Spleen (tissue), 7 donors: ENCODE data around the gene ACAD11.

ENCODE experiments used
- POLR2A ChIP-seq, 3 donors: fragments of 450-650 bp; IDR thresholded peaks; one replicate each; pipeline ENCODE4 v1.5.1; 2017; ENCODE audit warnings: antibody characterized with exemption in 3 of 3, mild to moderate bottlenecking in 1 of 3
- POLR2AphosphoS5 ChIP-seq, 3 donors: sonication (generic); formaldehyde crosslinking; IDR thresholded peaks; one replicate each; pipeline ENCODE4 v1.5.1; 2017; ENCODE audit warnings: antibody characterized with exemption in 3 of 3
- TF ChIP-seq, protein P1 (sequence below), 11 experiments: fragments of 200-600 bp in 7 of 11; fragments of 450-650 bp in 4 of 11; sonication (generic) in 4 of 11; IDR thresholded peaks in 8 of 11; conservative IDR thresholded peaks in 3 of 11; 1 replicate in 7 of 11; 2 replicates in 4 of 11; pipeline versions ENCODE4 v1.4.0 to v1.8.0; 2016 to 2021; ENCODE audit warnings: antibody characterized with exemption in 11 of 11, inconsistent platforms in 4 of 11, mild to moderate bottlenecking in 1 of 11
- donor health status: DM: no; HTN: no; CAD: no; lungs with moderate emphysema.
- donor health status: DM: no; HTN: no; CAD: no.
- donor health status: DM: no; HTN: no; CAD: no.

DNA sequence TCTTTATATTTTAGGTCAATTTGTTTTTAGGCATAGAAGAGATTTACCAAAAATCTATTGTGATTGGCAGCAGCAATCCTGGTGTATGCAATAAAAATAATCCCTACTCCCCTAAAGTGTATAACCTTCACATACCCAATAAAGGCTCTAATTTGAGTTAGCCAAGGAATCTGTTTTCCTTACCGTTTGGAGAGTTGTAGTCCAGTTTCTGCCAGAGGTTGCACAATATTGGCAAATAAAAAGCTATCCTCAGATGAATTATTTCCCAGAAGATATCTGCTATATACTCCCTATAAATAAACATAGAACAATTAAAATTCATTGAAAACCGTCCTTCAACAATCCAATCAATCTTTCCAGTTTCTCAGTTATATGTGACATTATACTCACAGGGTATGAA is 31.5 kb downstream of the ACAD11 start:
- TF ChIP-seq, protein P1, sequence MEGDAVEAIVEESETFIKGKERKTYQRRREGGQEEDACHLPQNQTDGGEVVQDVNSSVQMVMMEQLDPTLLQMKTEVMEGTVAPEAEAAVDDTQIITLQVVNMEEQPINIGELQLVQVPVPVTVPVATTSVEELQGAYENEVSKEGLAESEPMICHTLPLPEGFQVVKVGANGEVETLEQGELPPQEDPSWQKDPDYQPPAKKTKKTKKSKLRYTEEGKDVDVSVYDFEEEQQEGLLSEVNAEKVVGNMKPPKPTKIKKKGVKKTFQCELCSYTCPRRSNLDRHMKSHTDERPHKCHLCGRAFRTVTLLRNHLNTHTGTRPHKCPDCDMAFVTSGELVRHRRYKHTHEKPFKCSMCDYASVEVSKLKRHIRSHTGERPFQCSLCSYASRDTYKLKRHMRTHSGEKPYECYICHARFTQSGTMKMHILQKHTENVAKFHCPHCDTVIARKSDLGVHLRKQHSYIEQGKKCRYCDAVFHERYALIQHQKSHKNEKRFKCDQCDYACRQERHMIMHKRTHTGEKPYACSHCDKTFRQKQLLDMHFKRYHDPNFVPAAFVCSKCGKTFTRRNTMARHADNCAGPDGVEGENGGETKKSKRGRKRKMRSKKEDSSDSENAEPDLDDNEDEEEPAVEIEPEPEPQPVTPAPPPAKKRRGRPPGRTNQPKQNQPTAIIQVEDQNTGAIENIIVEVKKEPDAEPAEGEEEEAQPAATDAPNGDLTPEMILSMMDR (IDR thresholded peaks at IDR 0.05 in 8 of 11, conservative IDR thresholded peaks at IDR 0.05 in 3 of 11) = no peak
- TF ChIP-seq POLR2A (IDR thresholded peaks at IDR 0.05) (no peak), POLR2AphosphoS5 (IDR thresholded peaks at IDR 0.05) (no peak)
